ENCODE data around the gene FUT7.

- TF ChIP-seq CTCF (IDR thresholded peaks at IDR 0.05; ENCODE audit: control extremely low read depth in 1 of 3, insufficient read depth in 1 of 3, low read depth in 1 of 3, low read length in 3 of 3) (no peak), SIN3A (conservative IDR thresholded peaks at IDR 0.05 in 1 of 2, IDR thresholded peaks at IDR 0.05 in 1 of 2; ENCODE audit: low read depth in 1 of 2, low read length in 2 of 2) (no peak), SIX5 (IDR thresholded peaks at IDR 0.05; ENCODE audit: low read depth, low read length) (no peak), EP300 (IDR thresholded peaks at IDR 0.05; ENCODE audit: borderline replicate concordance in 1 of 2, low read depth in 2 of 2, low read length in 2 of 2) (no peak), POLR2A (IDR thresholded peaks at IDR 0.05; ENCODE audit: control extremely low read depth in 1 of 2, low read depth in 2 of 2, low read length in 2 of 2) (no peak), USF2 (IDR thresholded peaks at IDR 0.05; ENCODE audit: low read length) (no peak), CBX5 (IDR thresholded peaks at IDR 0.05; ENCODE audit: low read depth, low read length) (no peak), CEBPB (IDR thresholded peaks at IDR 0.05; ENCODE audit: low read depth, low read length) (no peak), POLR2AphosphoS5 (IDR thresholded peaks at IDR 0.05; ENCODE audit: low read depth, low read length) (no peak), EZH2 (IDR thresholded peaks at IDR 0.05; ENCODE audit: low read depth, low read length, severe bottlenecking) (no peak), HDAC2 (IDR thresholded peaks at IDR 0.05; ENCODE audit: borderline replicate concordance in 1 of 2, low read depth in 2 of 2, low read length in 2 of 2) (no peak)
These were observed 39.4 kb upstream of the FUT7 start for GRCh38 chr9:137071282-137071681.
